SK-N-SH (cell line): ENCODE data around the gene MARK3.

Source experiments
- ELF1 ChIP-seq: IDR thresholded peaks from 2 replicates; pipeline ENCODE4 v1.4.0; 2012
- GATA2 ChIP-seq: sonication (generic); formaldehyde crosslinking; IDR thresholded peaks from 2 replicates; pipeline ENCODE4 v1.5.0; 2020; ENCODE audit warnings: mild to moderate bottlenecking, missing genetic modification reagents
- MXI1 ChIP-seq: IDR thresholded peaks from 2 replicates; pipeline ENCODE4 v1.6.1; 2012; ENCODE audit warnings: mild to moderate bottlenecking, low read depth, low read length, improper control_type of control experiment
- POLR2AphosphoS5 ChIP-seq: IDR thresholded peaks from 2 replicates; pipeline ENCODE4 v1.6.1; 2012; ENCODE audit warnings: low read depth, low read length
- RAD21 ChIP-seq: IDR thresholded peaks from 2 replicates; pipeline ENCODE4 v1.6.1; 2012; ENCODE audit warnings: mild to moderate bottlenecking, low read length
- RCOR1 ChIP-seq: fragments of 150-350 bp; IDR thresholded peaks from 2 replicates; pipeline ENCODE4 v1.6.1; 2017; ENCODE audit warnings: antibody characterized with exemption, low read length
- RFX5 ChIP-seq: IDR thresholded peaks from 2 replicates; pipeline ENCODE4 v1.6.1; 2012; ENCODE audit warnings: mild to moderate bottlenecking, improper control_type of control experiment, low read length
- TF ChIP-seq, protein P1 (sequence below): fragments of 200-600 bp; sonication (generic); IDR thresholded peaks from 2 replicates; pipeline ENCODE4 v1.6.1; 2017; ENCODE audit warnings: antibody characterized with exemption, mild to moderate bottlenecking, moderate library complexity
- TF ChIP-seq, protein P2 (sequence below): fragments of 150-350 bp; IDR thresholded peaks from 2 replicates; pipeline ENCODE4 v1.6.1; 2016; ENCODE audit warnings: mild to moderate bottlenecking, low read depth, low read length
- TF ChIP-seq, protein P3 (sequence below): IDR thresholded peaks from 2 replicates; pipeline ENCODE4 v1.6.1; 2012; ENCODE audit warnings: mild to moderate bottlenecking, low read depth, low read length, moderate library complexity
- TF ChIP-seq, protein P4 (sequence below): IDR thresholded peaks from 2 replicates; pipeline ENCODE4 v1.4.0; 2012; ENCODE audit warnings: low read depth

DNA sequence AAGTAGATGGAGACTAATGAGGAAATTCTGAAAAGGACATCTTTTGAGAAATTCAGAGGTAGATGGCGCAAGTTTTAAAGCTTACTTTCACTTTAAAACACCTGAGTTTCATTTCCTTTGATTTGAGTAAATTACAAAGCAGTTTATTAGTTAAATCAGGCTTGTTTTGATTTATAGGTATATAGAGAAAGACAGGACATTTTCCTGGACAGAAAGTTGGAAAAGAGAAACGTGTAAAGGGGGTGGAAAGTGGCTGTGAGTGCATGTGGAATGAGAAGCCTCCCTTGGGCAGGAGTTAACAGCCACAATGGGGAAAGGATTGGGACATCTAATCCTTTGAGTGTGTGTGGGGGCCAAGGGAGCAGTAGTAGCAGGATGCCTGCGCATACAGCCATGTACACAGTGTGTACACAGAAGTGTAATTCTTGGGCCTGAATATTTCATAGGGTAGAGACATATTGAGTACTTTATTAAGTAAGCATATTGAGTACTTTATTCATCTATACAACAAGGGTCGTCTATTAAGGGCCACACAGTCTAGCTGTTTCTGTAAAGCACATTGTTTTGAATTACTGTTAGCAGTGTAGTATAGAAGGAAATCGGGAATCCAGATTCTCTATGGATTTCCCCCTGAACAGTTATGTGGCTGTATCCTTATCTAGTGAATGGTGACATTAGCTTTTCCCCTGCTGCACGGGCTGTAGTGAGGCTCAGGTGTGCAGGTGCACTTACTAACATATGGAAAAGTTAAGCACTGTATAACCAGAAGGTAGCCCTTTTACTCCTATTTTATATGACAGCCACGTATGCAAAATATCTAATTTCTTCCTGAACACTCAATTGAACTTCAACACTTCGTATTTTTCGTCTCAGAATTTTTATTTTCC is 19.1 kb downstream of the MARK3 start:
- no peak for TF ChIP-seq ELF1
- TF ChIP-seq GATA2 (CRISPR knock-in tag), result no peak
- TF ChIP-seq, protein P1, sequence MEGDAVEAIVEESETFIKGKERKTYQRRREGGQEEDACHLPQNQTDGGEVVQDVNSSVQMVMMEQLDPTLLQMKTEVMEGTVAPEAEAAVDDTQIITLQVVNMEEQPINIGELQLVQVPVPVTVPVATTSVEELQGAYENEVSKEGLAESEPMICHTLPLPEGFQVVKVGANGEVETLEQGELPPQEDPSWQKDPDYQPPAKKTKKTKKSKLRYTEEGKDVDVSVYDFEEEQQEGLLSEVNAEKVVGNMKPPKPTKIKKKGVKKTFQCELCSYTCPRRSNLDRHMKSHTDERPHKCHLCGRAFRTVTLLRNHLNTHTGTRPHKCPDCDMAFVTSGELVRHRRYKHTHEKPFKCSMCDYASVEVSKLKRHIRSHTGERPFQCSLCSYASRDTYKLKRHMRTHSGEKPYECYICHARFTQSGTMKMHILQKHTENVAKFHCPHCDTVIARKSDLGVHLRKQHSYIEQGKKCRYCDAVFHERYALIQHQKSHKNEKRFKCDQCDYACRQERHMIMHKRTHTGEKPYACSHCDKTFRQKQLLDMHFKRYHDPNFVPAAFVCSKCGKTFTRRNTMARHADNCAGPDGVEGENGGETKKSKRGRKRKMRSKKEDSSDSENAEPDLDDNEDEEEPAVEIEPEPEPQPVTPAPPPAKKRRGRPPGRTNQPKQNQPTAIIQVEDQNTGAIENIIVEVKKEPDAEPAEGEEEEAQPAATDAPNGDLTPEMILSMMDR, result no peak
- TF ChIP-seq POLR2AphosphoS5, result no peak
- TF ChIP-seq RAD21, result no peak
- TF ChIP-seq, protein P2, sequence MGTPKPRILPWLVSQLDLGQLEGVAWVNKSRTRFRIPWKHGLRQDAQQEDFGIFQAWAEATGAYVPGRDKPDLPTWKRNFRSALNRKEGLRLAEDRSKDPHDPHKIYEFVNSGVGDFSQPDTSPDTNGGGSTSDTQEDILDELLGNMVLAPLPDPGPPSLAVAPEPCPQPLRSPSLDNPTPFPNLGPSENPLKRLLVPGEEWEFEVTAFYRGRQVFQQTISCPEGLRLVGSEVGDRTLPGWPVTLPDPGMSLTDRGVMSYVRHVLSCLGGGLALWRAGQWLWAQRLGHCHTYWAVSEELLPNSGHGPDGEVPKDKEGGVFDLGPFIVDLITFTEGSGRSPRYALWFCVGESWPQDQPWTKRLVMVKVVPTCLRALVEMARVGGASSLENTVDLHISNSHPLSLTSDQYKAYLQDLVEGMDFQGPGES, result no peak
- TF ChIP-seq, protein P3, sequence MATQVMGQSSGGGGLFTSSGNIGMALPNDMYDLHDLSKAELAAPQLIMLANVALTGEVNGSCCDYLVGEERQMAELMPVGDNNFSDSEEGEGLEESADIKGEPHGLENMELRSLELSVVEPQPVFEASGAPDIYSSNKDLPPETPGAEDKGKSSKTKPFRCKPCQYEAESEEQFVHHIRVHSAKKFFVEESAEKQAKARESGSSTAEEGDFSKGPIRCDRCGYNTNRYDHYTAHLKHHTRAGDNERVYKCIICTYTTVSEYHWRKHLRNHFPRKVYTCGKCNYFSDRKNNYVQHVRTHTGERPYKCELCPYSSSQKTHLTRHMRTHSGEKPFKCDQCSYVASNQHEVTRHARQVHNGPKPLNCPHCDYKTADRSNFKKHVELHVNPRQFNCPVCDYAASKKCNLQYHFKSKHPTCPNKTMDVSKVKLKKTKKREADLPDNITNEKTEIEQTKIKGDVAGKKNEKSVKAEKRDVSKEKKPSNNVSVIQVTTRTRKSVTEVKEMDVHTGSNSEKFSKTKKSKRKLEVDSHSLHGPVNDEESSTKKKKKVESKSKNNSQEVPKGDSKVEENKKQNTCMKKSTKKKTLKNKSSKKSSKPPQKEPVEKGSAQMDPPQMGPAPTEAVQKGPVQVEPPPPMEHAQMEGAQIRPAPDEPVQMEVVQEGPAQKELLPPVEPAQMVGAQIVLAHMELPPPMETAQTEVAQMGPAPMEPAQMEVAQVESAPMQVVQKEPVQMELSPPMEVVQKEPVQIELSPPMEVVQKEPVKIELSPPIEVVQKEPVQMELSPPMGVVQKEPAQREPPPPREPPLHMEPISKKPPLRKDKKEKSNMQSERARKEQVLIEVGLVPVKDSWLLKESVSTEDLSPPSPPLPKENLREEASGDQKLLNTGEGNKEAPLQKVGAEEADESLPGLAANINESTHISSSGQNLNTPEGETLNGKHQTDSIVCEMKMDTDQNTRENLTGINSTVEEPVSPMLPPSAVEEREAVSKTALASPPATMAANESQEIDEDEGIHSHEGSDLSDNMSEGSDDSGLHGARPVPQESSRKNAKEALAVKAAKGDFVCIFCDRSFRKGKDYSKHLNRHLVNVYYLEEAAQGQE, result no peak
- no peak for TF ChIP-seq RCOR1
- TF ChIP-seq MXI1, result no peak
- TF ChIP-seq RFX5, result no peak
- TF ChIP-seq, protein P4, sequence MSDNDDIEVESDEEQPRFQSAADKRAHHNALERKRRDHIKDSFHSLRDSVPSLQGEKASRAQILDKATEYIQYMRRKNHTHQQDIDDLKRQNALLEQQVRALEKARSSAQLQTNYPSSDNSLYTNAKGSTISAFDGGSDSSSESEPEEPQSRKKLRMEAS, result no peak
